ENCODE data around the gene BAZ2B.

BAZ2B gene

DNA sequence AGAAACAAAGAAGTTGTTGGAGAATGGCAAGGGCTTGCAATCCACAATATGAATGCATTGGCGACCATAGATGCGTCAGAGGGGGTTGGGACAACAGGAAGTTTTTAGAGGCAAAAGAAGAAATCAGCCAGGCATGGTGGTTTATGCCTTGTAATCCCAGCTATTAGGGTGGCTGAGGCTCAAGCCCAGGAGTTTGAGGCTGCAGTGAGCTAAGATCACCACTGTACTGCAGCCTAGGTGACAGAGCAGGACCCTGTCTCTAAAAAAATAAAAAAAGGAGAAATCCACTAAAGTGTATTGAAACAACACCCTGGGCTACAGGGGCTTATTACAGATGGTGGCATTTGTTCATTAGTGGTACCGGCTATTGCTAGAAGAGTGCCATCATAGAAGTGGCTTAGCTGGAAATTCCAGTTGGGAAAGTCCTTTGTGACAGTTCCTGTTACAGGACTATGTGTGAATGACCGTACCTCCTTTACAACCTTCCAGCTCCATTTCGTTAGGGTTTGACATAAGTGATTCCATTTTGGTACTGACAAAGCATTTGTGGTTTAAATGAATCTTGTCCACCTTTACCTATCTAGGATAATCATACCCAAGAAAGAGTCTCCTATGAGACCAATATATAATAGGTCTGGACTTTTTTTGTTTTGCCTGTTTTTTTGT is 319.2 kb downstream of the BAZ2B start:
- DNase-seq: no peak

DNA sequence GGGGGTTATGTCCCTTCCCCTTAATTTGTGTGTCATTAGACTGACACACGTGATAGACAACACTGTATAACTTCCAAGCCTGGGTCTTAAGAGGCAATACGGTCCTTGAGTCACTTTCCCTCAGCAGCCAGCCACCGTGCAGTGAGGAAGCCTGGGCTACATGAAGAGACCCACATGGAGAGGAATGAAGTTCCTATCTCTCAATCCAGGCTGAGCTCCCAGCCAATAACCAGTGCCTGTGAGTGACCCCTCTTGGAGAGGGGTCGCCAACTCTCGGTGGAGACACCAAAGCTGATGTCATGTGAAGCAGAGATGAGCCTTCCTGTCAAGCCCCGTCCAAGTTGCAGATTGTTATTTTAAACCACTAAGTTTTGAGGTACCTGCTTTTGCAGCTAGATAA is 324.2 kb downstream of the BAZ2B start:
- no peak for DNase-seq

DNA sequence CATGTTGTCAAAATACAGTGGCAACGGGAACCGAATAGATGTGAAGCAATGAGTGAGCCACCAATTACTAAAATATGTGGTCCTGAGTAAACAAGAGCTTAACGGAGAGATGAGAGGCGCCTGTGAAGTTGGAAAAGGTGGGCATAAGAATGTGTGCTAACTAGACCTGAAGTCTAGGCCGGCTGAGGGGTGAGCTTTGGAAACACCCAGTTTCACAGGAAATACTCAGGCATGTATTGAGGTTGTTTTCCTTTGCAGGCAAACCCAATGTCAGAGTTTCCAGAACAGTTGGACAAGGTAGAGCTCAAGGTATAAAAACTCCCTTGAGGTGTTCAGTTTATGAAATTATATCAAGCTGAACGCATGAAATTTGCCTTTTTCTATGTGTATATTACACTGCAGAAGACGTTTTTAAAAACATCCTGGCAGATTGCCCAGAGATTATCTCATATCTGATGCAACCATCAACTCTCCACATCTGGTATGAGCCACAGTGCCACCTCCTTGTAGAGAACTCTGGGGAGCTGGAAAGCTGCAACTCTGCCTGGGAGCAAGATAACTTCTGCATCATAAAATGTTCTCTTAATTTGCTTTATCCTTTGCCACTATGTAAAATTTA is 325.9 kb downstream of the BAZ2B start:
- DNase-seq: no peak

DNA sequence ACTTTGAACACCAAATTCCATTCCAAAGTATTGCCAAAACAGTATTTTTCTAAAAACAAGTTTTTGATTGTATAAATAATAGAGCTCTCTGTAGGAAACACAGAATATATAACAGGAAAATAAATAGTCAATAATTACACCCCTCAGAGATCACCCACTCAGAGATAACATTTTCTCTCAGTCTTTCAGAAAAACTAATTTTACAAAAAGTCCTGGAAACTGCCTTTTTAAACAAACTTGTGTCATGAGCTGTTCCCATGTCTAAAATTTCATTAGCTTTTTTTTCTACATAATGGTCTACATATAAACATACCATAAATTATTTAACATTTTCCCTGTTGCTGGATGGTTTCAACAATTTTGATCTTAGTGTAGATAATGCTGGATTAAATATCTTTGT is 328.6 kb downstream of the BAZ2B start:
- DNase-seq: no peak

DNA sequence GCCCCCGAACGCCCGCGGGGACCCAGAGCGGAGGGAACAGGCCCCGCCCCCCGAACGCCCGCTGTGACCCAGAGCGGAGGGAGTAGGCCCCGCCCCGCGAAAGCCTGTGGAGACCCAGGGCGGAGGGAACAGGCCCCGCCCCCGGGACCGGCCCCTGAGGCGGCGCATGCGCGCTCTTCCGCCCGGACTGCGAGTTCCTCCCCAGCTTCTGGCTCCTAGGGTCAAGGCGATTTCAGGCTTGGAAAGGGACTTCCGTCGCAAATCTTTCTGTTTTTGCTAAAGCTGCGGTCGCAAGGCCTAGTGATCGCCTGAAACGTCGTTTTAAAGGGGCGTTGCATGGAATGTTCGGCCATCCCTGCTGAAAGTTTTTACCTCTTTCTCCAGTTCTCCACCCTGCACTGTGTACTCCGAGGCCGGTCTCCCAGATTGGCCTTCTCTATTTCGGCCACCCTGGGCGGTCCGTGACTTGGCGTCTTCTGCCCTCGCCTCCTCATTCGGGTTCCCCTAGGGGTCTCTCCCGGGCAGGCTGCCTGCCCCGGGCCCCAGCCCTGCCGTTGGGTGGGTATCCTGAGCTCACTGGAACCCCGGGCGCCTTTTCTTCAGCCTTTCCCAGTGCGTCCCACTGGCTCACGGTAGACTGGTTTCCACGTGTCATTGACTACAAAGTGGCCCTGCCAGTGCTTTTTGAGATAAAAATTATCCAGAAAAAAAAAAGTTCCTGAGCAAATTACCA is 329.5 kb downstream of the BAZ2B start:
- DNase-seq: peak; percentile 96

DNA sequence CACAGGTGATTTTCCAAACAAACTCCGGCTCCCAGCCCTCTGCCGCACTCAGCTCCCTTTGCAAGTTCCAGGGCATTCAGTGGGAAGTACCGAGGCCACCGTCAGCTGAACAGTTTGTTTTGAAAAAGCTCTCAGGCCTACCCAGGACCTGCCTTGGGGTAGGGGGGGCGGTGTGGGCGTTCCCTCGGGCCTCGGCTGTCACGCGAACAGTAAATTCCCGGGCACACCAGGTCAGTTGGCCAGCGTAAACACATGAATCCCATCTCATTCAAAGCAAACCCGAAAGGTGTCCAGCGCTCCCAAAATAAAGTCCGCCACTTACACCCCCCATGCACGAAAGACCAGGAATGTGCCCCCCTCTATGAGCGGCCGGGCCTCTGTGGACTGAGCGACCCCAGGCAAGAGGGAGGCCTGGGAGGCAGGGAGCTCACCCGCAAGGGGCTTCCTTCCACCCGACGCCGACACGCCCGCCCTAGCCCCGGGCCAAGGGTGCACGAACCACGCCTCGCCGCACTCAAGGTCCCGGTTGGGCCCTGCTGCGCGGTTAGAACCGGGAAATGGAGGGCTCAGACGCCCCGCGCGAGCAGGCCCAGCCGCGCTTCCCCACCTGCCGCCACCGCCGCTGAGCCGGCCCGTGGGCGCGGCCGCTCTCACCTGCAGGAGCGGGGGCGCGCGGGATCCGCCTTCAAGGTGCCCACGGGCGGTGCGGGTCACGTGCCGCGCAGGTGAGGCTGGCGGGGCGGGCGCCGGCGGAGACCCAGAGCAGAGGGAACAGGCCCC is 330.2 kb downstream of the BAZ2B start, which contains the start of gene WDSUB1:
TSS of gene WDSUB1 (minus strand) at position 775 of the 780 bp plus-strand sequence. CDS start 3,634 bp downstream, outside the sequence.
- peak; percentile 5 for DNase-seq

DNA sequence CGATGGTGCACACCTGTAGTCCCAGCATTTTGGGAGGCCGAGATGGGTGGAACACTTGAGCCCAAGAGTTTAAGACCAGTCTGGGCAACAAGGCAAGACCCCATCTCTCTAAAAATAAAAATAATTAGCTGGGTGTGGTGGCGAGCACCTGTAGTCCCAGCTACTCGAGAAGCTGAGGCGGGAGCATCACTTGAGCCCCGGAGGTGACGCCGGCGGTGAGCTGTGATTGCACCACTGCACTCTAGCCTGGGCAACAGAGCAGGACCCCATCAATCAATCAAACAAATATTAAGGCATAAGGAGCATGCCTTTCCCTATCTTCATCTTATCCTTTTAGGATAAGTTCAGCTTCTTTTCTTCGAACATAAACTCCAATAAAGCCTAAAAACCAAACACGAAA is 330.9 kb downstream of the BAZ2B start:
- DNase-seq: no peak

DNA sequence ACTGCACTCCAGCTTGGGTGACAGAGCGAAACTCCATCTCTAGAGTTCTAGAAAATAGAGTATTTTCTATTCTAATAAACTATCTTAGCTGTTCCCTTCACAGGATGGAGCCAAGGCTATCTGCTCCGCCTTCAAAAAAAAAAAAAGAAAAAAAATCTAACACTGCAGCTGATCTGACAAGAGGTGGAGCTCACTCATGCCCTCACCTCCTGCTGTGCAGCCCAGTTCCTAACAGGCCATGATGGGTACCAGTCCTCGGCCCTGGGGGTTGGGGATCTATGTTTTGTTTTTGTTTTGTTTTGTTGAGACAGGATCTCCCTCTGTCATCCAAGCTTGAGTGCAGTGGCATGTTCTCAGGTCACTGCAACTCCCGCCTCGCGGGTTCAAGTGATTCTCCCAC is 332.8 kb downstream of the BAZ2B start:
- no peak for DNase-seq

DNA sequence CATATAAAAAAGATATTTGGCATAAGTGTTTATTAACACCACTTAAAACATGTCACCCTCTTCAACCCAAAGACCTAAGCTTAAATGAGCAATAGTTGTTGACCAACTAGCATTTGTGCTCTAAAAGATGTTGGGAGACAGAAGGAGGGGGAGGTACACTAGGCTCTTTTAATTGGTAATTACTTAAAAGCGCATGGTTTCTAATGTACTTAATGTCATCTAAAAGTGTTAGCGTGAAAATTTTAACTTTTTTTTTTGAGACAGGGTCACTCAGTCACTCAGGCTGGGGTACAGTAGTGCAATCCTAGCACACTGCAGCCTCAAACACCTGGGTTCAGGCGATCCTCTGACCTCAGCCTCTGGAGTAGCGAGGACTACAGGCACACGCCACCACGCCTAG is 335.3 kb downstream of the BAZ2B start:
- no peak for DNase-seq

DNA sequence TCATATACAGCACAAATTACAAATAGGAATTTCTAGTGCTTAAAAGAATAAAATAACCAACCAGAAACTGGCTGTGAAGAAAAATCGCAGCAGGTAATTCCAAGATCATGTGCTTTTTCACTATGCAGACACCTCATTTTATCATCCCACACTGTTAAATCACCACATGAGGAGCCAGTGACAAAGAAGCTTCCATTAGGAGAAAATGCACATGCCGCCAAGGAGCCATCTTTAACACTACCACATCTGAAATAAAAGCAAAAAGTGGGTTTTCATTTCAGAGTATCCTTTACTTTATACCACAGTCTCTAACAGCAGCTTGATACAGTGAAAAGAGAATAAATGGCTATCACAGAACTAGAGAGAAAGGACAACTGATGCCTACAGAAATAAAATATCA is 336.6 kb downstream of the BAZ2B start:
- no peak for DNase-seq

DNA sequence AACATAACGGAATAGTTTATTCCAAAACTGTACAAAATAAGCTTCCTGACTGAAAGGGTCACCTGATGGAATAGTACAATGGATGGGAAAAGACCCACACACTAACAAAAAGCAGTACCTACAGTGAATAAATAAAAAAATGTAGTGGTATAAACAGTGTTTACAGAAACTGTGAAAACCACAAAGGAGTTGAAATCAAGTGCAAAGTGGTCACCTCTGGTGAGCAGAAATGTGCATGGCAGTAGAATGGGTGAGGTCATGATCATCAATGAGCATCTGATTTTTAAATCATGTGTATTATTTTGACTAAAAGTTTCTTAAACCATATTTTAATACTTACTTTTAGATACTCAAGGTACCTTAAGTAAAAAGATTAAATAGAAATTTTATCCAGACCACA is 341.2 kb downstream of the BAZ2B start:
- no peak for DNase-seq

DNA sequence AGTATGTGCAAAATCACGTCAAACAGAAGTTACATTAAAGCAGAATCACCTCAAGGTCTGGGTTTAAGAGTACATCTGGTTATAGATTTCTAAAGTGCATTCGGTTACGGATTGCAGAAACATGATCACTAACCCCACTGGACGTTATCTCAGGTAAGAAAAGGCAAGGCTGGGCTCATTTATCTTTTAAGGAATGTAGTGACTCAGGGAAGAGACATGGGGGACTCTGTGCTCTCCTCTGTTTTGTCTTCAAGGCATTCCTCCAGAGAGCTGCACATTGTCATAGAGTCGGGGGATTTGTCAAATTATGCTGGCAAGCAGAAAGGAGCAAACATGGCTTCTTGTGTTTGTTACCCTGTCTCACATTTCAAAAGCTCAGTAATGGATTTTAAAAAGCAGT is 344.2 kb downstream of the BAZ2B start:
- no peak for DNase-seq

DNA sequence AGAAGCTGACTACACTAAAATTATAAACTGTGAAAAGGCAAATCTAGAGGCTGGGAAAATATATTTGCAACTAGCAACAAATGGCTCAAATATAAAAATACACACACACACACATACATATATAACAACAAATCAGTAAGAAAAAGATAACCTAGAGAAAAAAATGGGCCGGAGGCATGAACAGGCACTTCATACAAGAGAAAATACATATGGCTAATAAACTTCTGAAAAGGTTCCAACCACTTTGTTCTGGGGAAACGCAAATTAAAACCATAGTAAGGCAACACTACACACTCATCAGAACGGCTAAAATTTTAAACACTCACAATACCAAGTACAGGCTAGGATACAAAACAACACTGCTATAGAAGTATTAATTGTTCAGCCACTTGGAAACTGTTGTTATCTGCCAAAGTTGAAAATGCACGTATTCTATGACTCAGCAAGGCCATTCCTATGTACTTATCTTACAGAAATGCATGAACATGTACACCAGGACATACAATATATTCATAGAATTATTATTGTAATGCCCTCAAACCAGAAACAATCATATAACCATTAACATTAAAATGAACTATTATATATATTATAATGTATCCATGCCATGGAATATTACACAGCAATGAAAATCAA is 345.5 kb downstream of the BAZ2B start:
- DNase-seq: no peak

All from effector CD4-positive, alpha-beta T cell (primary cell).